HG02938 (cell line): ENCODE results near the gene OR1F1.
A peak's percentile ranks its signal among the peaks of the same experiment; 100 is the strongest.
"Not testable (repeated sequence)": the region's sequence is repeated elsewhere in the genome, so short reads cannot be mapped to it uniquely, and the experiment has no call there.

ENCODE experiments used
- ATAC-seq: cut with Tn5 transposase; IDR thresholded peaks from one replicate; pipeline ENCODE4 v1.9.1; 2021; ENCODE audit warnings: mild to moderate bottlenecking, moderate library complexity; ENCODE audit not compliant: unreplicated experiment

OR1F1 gene

GRCh38 chr16:3150346-3151218 lies 37.4 kb upstream of the OR1F1 start:
- ATAC-seq, result peak; percentile 58

GRCh38 chr16:3152027-3152276 lies 36.1 kb upstream of the OR1F1 start:
- ATAC-seq, result no peak

- ATAC-seq, result no peak
Observed at GRCh38 chr16:3152277-3152990, 35.6 kb upstream of the OR1F1 start.

- ATAC-seq, result no peak
Observed at GRCh38 chr16:3152991-3153368, 35.0 kb upstream of the OR1F1 start.

GRCh38 chr16:3155181-3155580 lies 32.8 kb upstream of the OR1F1 start:
- ATAC-seq, result no peak

GRCh38 chr16:3155972-3156371 lies 32.0 kb upstream of the OR1F1 start:
- ATAC-seq, result no peak

GRCh38 chr16:3157229-3158025 lies 30.6 kb upstream of the OR1F1 start:
- ATAC-seq, result no peak

GRCh38 chr16:3158026-3158509 lies 29.9 kb upstream of the OR1F1 start:
- ATAC-seq, result no peak

GRCh38 chr16:3158510-3159314 lies 29.3 kb upstream of the OR1F1 start:
- ATAC-seq, result peak; percentile 54

- no peak for ATAC-seq
Observed at GRCh38 chr16:3161235-3162018, 26.6 kb upstream of the OR1F1 start.

GRCh38 chr16:3164121-3164991 lies 23.6 kb upstream of the OR1F1 start:
- ATAC-seq, result no peak

GRCh38 chr16:3165111-3165822 lies 22.7 kb upstream of the OR1F1 start:
- ATAC-seq, result no peak

GRCh38 chr16:3166505-3166886 lies 21.5 kb upstream of the OR1F1 start:
- ATAC-seq, result no peak

- not testable (repeated sequence) for ATAC-seq
Observed at GRCh38 chr16:3168729-3169128, 19.3 kb upstream of the OR1F1 start.

- no peak for ATAC-seq
Observed at GRCh38 chr16:3170440-3171180, 17.4 kb upstream of the OR1F1 start.

- ATAC-seq, result no peak
Observed at GRCh38 chr16:3171181-3171854, 16.7 kb upstream of the OR1F1 start.
